CD4-positive, alpha-beta T cell (primary cell): ENCODE measurements around the gene TGM3. TPM values are rescaled to one million over a fixed set of nuclear protein-coding genes. Genes with fewer than 3 reads are reported as not detected.

Experiments used
- ATAC-seq: fragments of 200-7000 bp; cut with Tn5 transposase; one replicate; pipeline ENCODE4 v1.10.0; 2022; ENCODE audit warnings: mild to moderate bottlenecking; ENCODE audit not compliant: poor library complexity
- CTCF ChIA-PET: fragments of 350-600 bp; sonication (Branson Sonifier 250); formaldehyde crosslinking; loops from one replicate; lab custom pipeline; 2021; ENCODE audit warnings: antibody characterized with exemption, inconsistent platforms; lab: Charles Lee
- POLR2A ChIA-PET: fragments of 350-600 bp; sonication (Branson Sonifier 250); formaldehyde crosslinking; loops from one replicate; lab custom pipeline; 2021; ENCODE audit warnings: antibody characterized with exemption, inconsistent platforms; lab: Charles Lee
- DNase-seq, 14 experiments: peaks; one replicate each; pipeline ENCODE4 v3.0.0-alpha.2; 2013 to 2020; ENCODE audit warnings: mixed read lengths in 2 of 14
- H3K27ac ChIP-seq, 2 donors: one replicate each; pipeline versions ENCODE4 v1.5.1 to v1.7.0; 2013; ENCODE audit warnings: low read length in 2 of 2, low read depth in 1 of 2, mild to moderate bottlenecking in 1 of 2
- H3K27me3 ChIP-seq, 2 experiments: 1 replicate in 1 of 2; 2 replicates in 1 of 2; pipeline versions ENCODE4 v1.6.1 to v1.7.0; 2013; ENCODE audit warnings: low read length in 2 of 2, control low read depth in 1 of 2, mild to moderate bottlenecking in 1 of 2, moderate library complexity in 1 of 2; ENCODE audit not compliant: insufficient read depth in 2 of 2, control insufficient read depth in 1 of 2
- H3K36me3 ChIP-seq: one replicate; pipeline ENCODE4 v1.6.1; 2013; ENCODE audit warnings: low read length, control low read depth; ENCODE audit not compliant: insufficient read depth
- H3K4me1 ChIP-seq: one replicate; pipeline ENCODE4 v1.6.1; 2013; ENCODE audit warnings: low read length, control low read depth; ENCODE audit not compliant: insufficient read depth
- H3K4me3 ChIP-seq: one replicate; pipeline ENCODE4 v1.5.1; 2013; ENCODE audit warnings: mild to moderate bottlenecking, low read length, moderate library complexity
- H3K9me3 ChIP-seq, 2 experiments: 1 replicate in 1 of 2; 2 replicates in 1 of 2; pipeline versions ENCODE4 v1.6.1 to v1.7.0; 2013; ENCODE audit warnings: low read length in 2 of 2, mild to moderate bottlenecking in 2 of 2, control low read depth in 1 of 2, moderate library complexity in 1 of 2; ENCODE audit not compliant: control insufficient read depth in 1 of 2, insufficient read depth in 1 of 2
- H3K27ac Mint-ChIP-seq: one replicate; pipeline ENCODE4 v1.8.0; 2020; ENCODE audit warnings: mixed read lengths
- H3K27me3 Mint-ChIP-seq: one replicate; pipeline ENCODE4 v1.8.0; 2021; ENCODE audit warnings: mixed read lengths
- H3K36me3 Mint-ChIP-seq: one replicate; pipeline ENCODE4 v1.8.0; 2021; ENCODE audit warnings: low read depth, mixed read lengths
- H3K4me1 Mint-ChIP-seq: one replicate; pipeline ENCODE4 v1.8.0; 2021; ENCODE audit warnings: low read depth, mixed read lengths
- H3K4me3 Mint-ChIP-seq: one replicate; pipeline ENCODE4 v1.8.0; 2020; ENCODE audit warnings: mild to moderate bottlenecking, mixed read lengths
- H3K9me3 Mint-ChIP-seq: one replicate; pipeline ENCODE4 v1.8.0; 2020; ENCODE audit warnings: mixed read lengths
- CTCF ChIP-seq: fragments of 200-600 bp; IDR thresholded peaks from one replicate; pipeline ENCODE4 v1.8.0; 2022; ENCODE audit warnings: antibody characterized with exemption, mild to moderate bottlenecking
- intact Hi-C, 2 experiments: fragments of 100-400 bp; cut with DNase I in 1 of 2; cut with micrococcal nuclease in 1 of 2; formaldehyde crosslinking; loops; one replicate each; pipeline versions ENCODE4 v1.15.1 to v1.9.0; 2023 to 2025; cut with DNase I, micrococcal nuclease
- total RNA-seq, 174 experiments: library from RNA in 2 of 174; stranded (reverse) in 2 of 174; gene quantifications; one replicate each; pipeline ENCODE4 v1.2.3 and lab custom pipeline; 2021 to 2026

Gene TGM3
- total RNA-seq, 2 experiments from 2014 or later: not detected

GRCh38 chr20:2289475-2289874, 6.3 kb upstream of the TGM3 start:
- ATAC-seq (no peak), DNase-seq (no peak)
- Histone ChIP-seq H3K36me3 (no peaks in the 10 kb centered on the region), H3K4me1 (no peaks in the 10 kb centered on the region), H3K27ac (no peak overlapping the region), H3K27me3 (peaks cover 6 to 9% of the 10 kb centered on the region in 2 experiments), H3K4me3 (no peak overlapping the region), H3K9me3 (no peaks in the 10 kb centered on the region)
- no peak for TF ChIP-seq CTCF
- intact Hi-C loops: no loop called here
- H3K27ac Mint-ChIP-seq: no peak overlapping the region
- CTCF ChIA-PET: no interaction called here
- peaks cover 14% of the 10 kb centered on the region for H3K27me3 Mint-ChIP-seq
- H3K4me3 Mint-ChIP-seq: no peak overlapping the region
- no peaks in the 10 kb centered on the region for H3K9me3 Mint-ChIP-seq
- POLR2A ChIA-PET: no interaction called here
- H3K36me3 Mint-ChIP-seq: no peaks in the 10 kb centered on the region
- H3K4me1 Mint-ChIP-seq: no peaks in the 10 kb centered on the region

- intact Hi-C loops: no loop called here
- Histone ChIP-seq H3K4me1 (no peaks in the 10 kb centered on the region), H3K27me3 (peaks cover 6 to 9% of the 10 kb centered on the region in 2 experiments), H3K4me3 (no peak overlapping the region), H3K9me3 (no peaks in the 10 kb centered on the region), H3K36me3 (no peaks in the 10 kb centered on the region), H3K27ac (no peak overlapping the region)
- ChIA-PET POLR2A (no interaction called here), CTCF (no interaction called here)
- no peaks in the 10 kb centered on the region for H3K36me3 Mint-ChIP-seq
- ATAC-seq: no peak
- no peak for TF ChIP-seq CTCF
- H3K9me3 Mint-ChIP-seq: no peaks in the 10 kb centered on the region
- peaks cover 18% of the 10 kb centered on the region for H3K27me3 Mint-ChIP-seq
- H3K4me1 Mint-ChIP-seq: no peaks in the 10 kb centered on the region
- H3K4me3 Mint-ChIP-seq: no peak overlapping the region
- H3K27ac Mint-ChIP-seq: no peak overlapping the region
- DNase-seq: no peak
These were observed 5.3 kb upstream of the TGM3 start for GRCh38 chr20:2290486-2290885.

GRCh38 chr20:2292416-2293110, 3.2 kb upstream of the TGM3 start:
- no peak for ATAC-seq
- Histone ChIP-seq H3K9me3 (no peaks in the 10 kb centered on the region), H3K36me3 (no peaks in the 10 kb centered on the region), H3K27ac (no peak overlapping the region), H3K4me1 (no peaks in the 10 kb centered on the region), H3K4me3 (no peak overlapping the region), H3K27me3 (peaks cover 6 to 9% of the 10 kb centered on the region in 2 experiments)
- Mint-ChIP-seq H3K27ac (no peak overlapping the region), H3K27me3 (peaks cover 27% of the 10 kb centered on the region), H3K36me3 (no peaks in the 10 kb centered on the region), H3K4me3 (no peak overlapping the region), H3K4me1 (no peaks in the 10 kb centered on the region), H3K9me3 (no peaks in the 10 kb centered on the region)
- DNase-seq: peak in 3 of 14 experiments; percentile 9 to 66 (median 50)
- CTCF ChIA-PET: no interaction called here
- POLR2A ChIA-PET: interaction anchor here (0.9 kb wide), 1 partner anchor 52 kb away, joined by 3 read pairs; no protein-coding TSS in a partner anchor
- no peak for TF ChIP-seq CTCF
- intact Hi-C loops: no loop called here
